Astrocyte (in vitro differentiated cells and primary cell): ENCODE results near the gene SPPL3. TPM values are rescaled to one million over a fixed set of nuclear protein-coding genes. Genes with fewer than 3 reads are reported as not detected.

Source experiments
- DNase-seq: peaks from one replicate; pipeline ENCODE4 v3.0.0-alpha.2; 2010; ENCODE audit warnings: low read depth
- FAIRE-seq: peaks from 2 replicates; lab custom pipeline; 2011; peaks lifted over from hg19 to GRCh38; lab: Jason Lieb, UNC
- H2AFZ ChIP-seq: 2 replicates; pipeline ENCODE4 v1.6.0; 2012; ENCODE audit warnings: low read depth, low read length, inconsistent platforms
- H3K27ac ChIP-seq: 2 replicates; pipeline ENCODE4 v1.5.1; 2011; ENCODE audit warnings: low read depth, low read length, inconsistent platforms
- H3K27me3 ChIP-seq: 2 replicates; pipeline ENCODE4 v1.6.0; 2011; ENCODE audit warnings: low read length, inconsistent platforms; ENCODE audit not compliant: insufficient read depth
- H3K36me3 ChIP-seq: 2 replicates; pipeline ENCODE4 v1.5.1; 2011; ENCODE audit warnings: low read length, inconsistent platforms; ENCODE audit not compliant: insufficient read depth
- H3K4me1 ChIP-seq: 2 replicates; pipeline ENCODE4 v1.5.1; 2011; ENCODE audit warnings: low read length, inconsistent platforms; ENCODE audit not compliant: insufficient read depth
- H3K4me2 ChIP-seq: 2 replicates; pipeline ENCODE4 v1.6.0; 2012; ENCODE audit warnings: low read length, inconsistent platforms
- H3K4me3 ChIP-seq: 2 replicates; pipeline ENCODE4 v1.5.1; 2011; ENCODE audit warnings: low read depth, mild to moderate bottlenecking, low read length, inconsistent platforms; ENCODE audit not compliant: insufficient read depth
- H3K79me2 ChIP-seq: 2 replicates; pipeline ENCODE4 v1.6.0; 2012; ENCODE audit warnings: mild to moderate bottlenecking, low read length, inconsistent platforms; ENCODE audit not compliant: insufficient read depth
- H3K9ac ChIP-seq: 2 replicates; pipeline ENCODE4 v1.6.0; 2012; ENCODE audit warnings: mild to moderate bottlenecking, low read length, inconsistent platforms
- H3K9me3 ChIP-seq: 2 replicates; pipeline ENCODE4 v1.5.1; 2012; ENCODE audit warnings: low read depth, mild to moderate bottlenecking, low read length, inconsistent platforms; ENCODE audit not compliant: insufficient read depth
- H4K20me1 ChIP-seq: 2 replicates; pipeline ENCODE4 v1.6.0; 2012; ENCODE audit warnings: low read length, inconsistent platforms; ENCODE audit not compliant: insufficient read depth
- H3K27ac Mint-ChIP-seq: one replicate; pipeline ENCODE4 v1.8.0; 2021; ENCODE audit warnings: mild to moderate bottlenecking, mixed read lengths; ENCODE audit not compliant: unreplicated experiment
- H3K27me3 Mint-ChIP-seq: one replicate; pipeline ENCODE4 v1.8.0; 2021; ENCODE audit warnings: low read depth, mixed read lengths; ENCODE audit not compliant: unreplicated experiment
- H3K36me3 Mint-ChIP-seq: one replicate; pipeline ENCODE4 v1.8.0; 2021; ENCODE audit warnings: low read depth, mixed read lengths; ENCODE audit not compliant: unreplicated experiment
- H3K4me1 Mint-ChIP-seq: one replicate; pipeline ENCODE4 v1.8.0; 2021; ENCODE audit warnings: low read depth, mixed read lengths; ENCODE audit not compliant: unreplicated experiment
- H3K4me3 Mint-ChIP-seq: one replicate; pipeline ENCODE4 v1.8.0; 2021; ENCODE audit warnings: mild to moderate bottlenecking, moderate library complexity, mixed read lengths; ENCODE audit not compliant: unreplicated experiment
- H3K9me3 Mint-ChIP-seq: one replicate; pipeline ENCODE4 v1.8.0; 2021; ENCODE audit warnings: mild to moderate bottlenecking, mixed read lengths; ENCODE audit not compliant: unreplicated experiment
- EZH2 ChIP-seq: IDR thresholded peaks from 2 replicates; pipeline ENCODE4 v1.6.1; 2012; ENCODE audit warnings: mild to moderate bottlenecking, low read length, inconsistent platforms; ENCODE audit not compliant: insufficient read depth
- total RNA-seq: library from RNA; stranded (reverse); gene quantifications from 2 replicates; pipeline ENCODE4 v1.2.1, GENCODE V29; 2021
- TF ChIP-seq, protein P1 (sequence below): IDR thresholded peaks from 2 replicates; pipeline ENCODE4 v1.5.1; 2011; ENCODE audit warnings: low read depth, mild to moderate bottlenecking, inconsistent platforms, low read length, moderate library complexity; ENCODE audit not compliant: insufficient read depth

SPPL3 gene
- total RNA-seq, 1 donor from 2014 or later: 48.3 TPM

DNA sequence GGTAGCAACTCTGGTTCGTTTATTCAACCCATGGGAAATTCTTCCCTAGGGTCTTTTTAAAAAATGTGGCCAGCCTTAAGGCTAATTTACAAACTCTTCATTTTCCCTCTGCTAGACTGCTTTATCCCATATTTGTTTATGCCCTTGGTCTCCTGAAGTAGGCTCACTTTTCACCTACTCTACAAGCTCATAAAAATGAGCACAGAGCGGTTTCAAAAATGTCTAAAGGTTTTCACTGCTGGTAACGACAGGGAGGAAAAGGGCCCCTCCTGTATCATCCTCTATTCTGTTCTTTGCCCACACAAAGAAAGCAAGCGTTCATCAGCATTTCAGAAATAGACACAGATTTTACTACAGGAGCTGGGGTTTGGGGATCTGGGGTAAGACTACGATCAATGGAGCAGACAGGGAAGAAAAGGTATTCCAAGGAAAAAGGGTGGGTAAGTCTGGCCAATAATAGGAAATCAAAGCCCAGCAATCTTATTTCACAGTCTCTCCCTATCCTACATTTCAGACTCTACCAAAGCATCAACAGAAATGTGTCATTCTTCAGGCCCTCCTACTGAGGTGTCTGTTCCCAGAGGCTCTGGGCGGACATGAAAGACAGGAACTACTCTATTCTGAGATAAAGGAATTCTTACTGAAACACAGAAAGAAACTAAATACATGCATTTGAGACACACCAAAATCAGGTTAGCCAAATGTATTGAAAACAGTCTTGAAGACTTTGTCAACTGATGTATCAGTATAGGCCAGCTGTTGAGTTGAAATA, 86.4 kb downstream of the SPPL3 start:
- FAIRE-seq (no peak), DNase-seq (no peak)
- Histone ChIP-seq H3K4me1 (no peaks in the 10 kb centered on the region), H3K9me3 (no peaks in the 10 kb centered on the region), H3K27ac (no peak overlapping the region), H3K4me3 (no peak overlapping the region), H3K36me3 (no peaks in the 10 kb centered on the region), H2AFZ (no peak overlapping the region), H3K79me2 (peaks cover 21% of the 10 kb centered on the region), H3K9ac (no peak overlapping the region), H4K20me1 (peaks cover 40% of the 10 kb centered on the region), H3K4me2 (no peak overlapping the region), H3K27me3 (no peaks in the 10 kb centered on the region)
- Mint-ChIP-seq H3K36me3 (peaks cover 1% of the 10 kb centered on the region), H3K4me1 (peaks cover 21% of the 10 kb centered on the region), H3K9me3 (no peaks in the 10 kb centered on the region), H3K4me3 (no peak overlapping the region), H3K27ac (peak overlapping the region; percentile 79), H3K27me3 (no peaks in the 10 kb centered on the region)
- no peak for TF ChIP-seq EZH2
- TF ChIP-seq, protein P1, sequence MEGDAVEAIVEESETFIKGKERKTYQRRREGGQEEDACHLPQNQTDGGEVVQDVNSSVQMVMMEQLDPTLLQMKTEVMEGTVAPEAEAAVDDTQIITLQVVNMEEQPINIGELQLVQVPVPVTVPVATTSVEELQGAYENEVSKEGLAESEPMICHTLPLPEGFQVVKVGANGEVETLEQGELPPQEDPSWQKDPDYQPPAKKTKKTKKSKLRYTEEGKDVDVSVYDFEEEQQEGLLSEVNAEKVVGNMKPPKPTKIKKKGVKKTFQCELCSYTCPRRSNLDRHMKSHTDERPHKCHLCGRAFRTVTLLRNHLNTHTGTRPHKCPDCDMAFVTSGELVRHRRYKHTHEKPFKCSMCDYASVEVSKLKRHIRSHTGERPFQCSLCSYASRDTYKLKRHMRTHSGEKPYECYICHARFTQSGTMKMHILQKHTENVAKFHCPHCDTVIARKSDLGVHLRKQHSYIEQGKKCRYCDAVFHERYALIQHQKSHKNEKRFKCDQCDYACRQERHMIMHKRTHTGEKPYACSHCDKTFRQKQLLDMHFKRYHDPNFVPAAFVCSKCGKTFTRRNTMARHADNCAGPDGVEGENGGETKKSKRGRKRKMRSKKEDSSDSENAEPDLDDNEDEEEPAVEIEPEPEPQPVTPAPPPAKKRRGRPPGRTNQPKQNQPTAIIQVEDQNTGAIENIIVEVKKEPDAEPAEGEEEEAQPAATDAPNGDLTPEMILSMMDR: no peak

DNA sequence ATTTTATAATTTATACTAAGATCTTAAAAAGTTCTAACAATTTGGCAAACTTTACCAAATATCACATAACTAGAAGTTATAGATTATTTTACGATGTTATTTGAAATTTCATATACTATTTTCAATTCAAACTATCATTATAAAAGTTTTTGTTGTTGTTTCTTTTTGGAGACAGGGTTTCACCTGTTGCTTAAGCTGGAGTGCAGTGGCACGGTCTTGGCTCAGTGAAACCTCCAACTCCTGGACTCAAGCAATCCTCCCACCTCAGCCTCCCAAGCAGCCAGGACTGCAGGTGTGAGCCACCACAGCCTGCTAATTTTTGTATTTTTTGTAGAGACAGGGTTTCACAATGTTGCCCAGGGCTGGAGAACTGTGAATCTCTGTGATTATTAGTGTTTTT, 87.8 kb downstream of the SPPL3 start:
- peaks cover 14% of the 10 kb centered on the region for H3K4me1 Mint-ChIP-seq
- H3K27ac Mint-ChIP-seq: peak overlapping the region; percentile 58
- Histone ChIP-seq H3K4me3 (no peak overlapping the region), H3K4me1 (no peaks in the 10 kb centered on the region), H4K20me1 (peaks cover 44% of the 10 kb centered on the region), H3K9me3 (no peaks in the 10 kb centered on the region), H3K36me3 (no peaks in the 10 kb centered on the region), H3K27me3 (no peaks in the 10 kb centered on the region), H3K79me2 (peaks cover 15% of the 10 kb centered on the region), H2AFZ (no peak overlapping the region), H3K9ac (no peak overlapping the region), H3K27ac (no peak overlapping the region), H3K4me2 (no peak overlapping the region)
- no peaks in the 10 kb centered on the region for H3K27me3 Mint-ChIP-seq
- H3K9me3 Mint-ChIP-seq: no peaks in the 10 kb centered on the region
- TF ChIP-seq, protein P1: no peak
- TF ChIP-seq EZH2: no peak
- DNase-seq: no peak
- H3K4me3 Mint-ChIP-seq: no peak overlapping the region
- FAIRE-seq: no peak
- H3K36me3 Mint-ChIP-seq: peaks cover 1% of the 10 kb centered on the region

DNA sequence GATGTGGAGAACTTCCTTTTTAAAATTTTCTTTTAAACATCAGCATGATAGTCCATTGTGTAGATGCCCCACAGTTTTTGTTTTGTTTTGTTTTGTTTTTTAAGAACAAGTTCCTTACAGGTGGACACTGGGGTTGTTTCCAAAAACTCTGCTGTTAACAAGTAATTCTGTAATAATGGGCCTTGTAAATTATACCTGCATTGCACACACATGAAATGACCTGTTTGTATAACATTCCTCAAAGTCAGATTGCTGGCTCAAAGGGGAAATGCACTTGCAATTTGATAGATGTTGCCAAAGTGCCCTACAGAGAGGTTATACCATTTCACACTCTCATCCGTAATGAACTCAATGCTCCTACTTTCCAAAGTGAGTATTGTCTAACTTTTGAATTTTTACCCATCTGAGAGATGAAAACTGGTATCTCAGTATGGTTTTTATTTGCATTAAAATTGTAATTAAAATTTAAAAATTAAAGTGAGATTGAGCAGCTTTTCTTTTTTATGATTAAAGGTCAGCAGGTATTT, 89.2 kb downstream of the SPPL3 start:
- no peak overlapping the region for H3K4me3 Mint-ChIP-seq

More for the DNA sequence above, 89.2 kb downstream of the SPPL3 start:
- no peak overlapping the region for H3K4me3 ChIP-seq
- H3K27ac Mint-ChIP-seq: no peak overlapping the region
- H3K4me2 ChIP-seq: no peak overlapping the region
- no peaks in the 10 kb centered on the region for H3K9me3 ChIP-seq
- no peaks in the 10 kb centered on the region for H3K27me3 Mint-ChIP-seq
- peaks cover 14% of the 10 kb centered on the region for H3K4me1 Mint-ChIP-seq
- no peak for FAIRE-seq
- TF ChIP-seq EZH2: no peak
- TF ChIP-seq, protein P1: no peak
- no peak overlapping the region for H3K9ac ChIP-seq
- H4K20me1 ChIP-seq: peaks cover 43% of the 10 kb centered on the region
- H3K79me2 ChIP-seq: peaks cover 11% of the 10 kb centered on the region
- no peak overlapping the region for H3K27ac ChIP-seq
- H3K9me3 Mint-ChIP-seq: no peaks in the 10 kb centered on the region
- H3K27me3 ChIP-seq: no peaks in the 10 kb centered on the region
- no peaks in the 10 kb centered on the region for H3K4me1 ChIP-seq
- no peak overlapping the region for H2AFZ ChIP-seq
- H3K36me3 ChIP-seq: no peaks in the 10 kb centered on the region
- H3K36me3 Mint-ChIP-seq: peaks cover 1% of the 10 kb centered on the region
- no peak for DNase-seq
